SU-DHL-6 (cell line): ENCODE measurements around the gene ETF1.

Experiments used
- CTCF ChIP-seq: fragments of 200-600 bp; sonication (generic); IDR thresholded peaks from one replicate; pipeline ENCODE4 v1.5.1; 2017; ENCODE audit warnings: antibody characterized with exemption, mild to moderate bottlenecking, low read length, moderate library complexity; ENCODE audit not compliant: insufficient read depth, poor library complexity, severe bottlenecking
- EZH2phosphoT487 ChIP-seq: fragments of 200-600 bp; sonication (generic), shearing (Covaris generic); conservative IDR thresholded peaks from 2 replicates; pipeline ENCODE4 v1.6.1; 2018; ENCODE audit warnings: mild to moderate bottlenecking, antibody characterized with exemption, low read length, moderate library complexity, mixed read lengths

- TF ChIP-seq CTCF (no peak), EZH2phosphoT487 (no peak)
Measured at GRCh38 chr5:138527170-138527569, 15.9 kb downstream of the ETF1 start.
